ENCODE data around the gene OR5D16.

Gene OR5D16

GRCh38 chr11:55838452-55838851 is at the start of gene OR5D16:
Gene OR5D16 (plus strand): TSS chr11:55838752. CDS start chr11:55838752, 0 bp downstream.
- TF ChIP-seq CTCF (IDR thresholded peaks at IDR 0.05; ENCODE audit: control extremely low read depth, extremely low read depth, low read depth, missing control alignments) = no peak
- ChIA-PET POLR2A (no interaction called here), CTCF (no interaction called here)
- no peak for DNase-seq (ENCODE audit: extremely low spot score)

GRCh38 chr11:55791606-55792005 is 46.9 kb upstream of the OR5D16 start:
- POLR2A ChIA-PET = no interaction called here
- CTCF ChIA-PET = no interaction called here
- DNase-seq (ENCODE audit: extremely low spot score) = no peak
- TF ChIP-seq CTCF (IDR thresholded peaks at IDR 0.05; ENCODE audit: control extremely low read depth, extremely low read depth, low read depth, missing control alignments) = no peak

- no peak for TF ChIP-seq CTCF (IDR thresholded peaks at IDR 0.05; ENCODE audit: control extremely low read depth, extremely low read depth, low read depth, missing control alignments)
- ChIA-PET CTCF (no interaction called here), POLR2A (no interaction called here)
Measured at GRCh38 chr11:55793321-55793720, 45.2 kb upstream of the OR5D16 start.

GRCh38 chr11:55795256-55795655 is 43.3 kb upstream of the OR5D16 start, which contains the start of gene OR5D14:
Gene OR5D14 (plus strand): TSS chr11:55795556. CDS start chr11:55795556, 0 bp downstream.
- POLR2A ChIA-PET = no interaction called here
- TF ChIP-seq CTCF (IDR thresholded peaks at IDR 0.05; ENCODE audit: control extremely low read depth, extremely low read depth, low read depth, missing control alignments) = no peak
- CTCF ChIA-PET = no interaction called here
- DNase-seq (ENCODE audit: extremely low spot score) = no peak

More at GRCh38 chr11:55793321-55793720, 45.2 kb upstream of the OR5D16 start:
- no peak for DNase-seq (ENCODE audit: extremely low spot score)

- no peak for TF ChIP-seq CTCF (IDR thresholded peaks at IDR 0.05; ENCODE audit: control extremely low read depth, extremely low read depth, low read depth, missing control alignments)
- ChIA-PET CTCF (no interaction called here), POLR2A (no interaction called here)
- DNase-seq (ENCODE audit: extremely low spot score) = no peak
Measured at GRCh38 chr11:55806248-55806647, 32.3 kb upstream of the OR5D16 start.

GRCh38 chr11:55811067-55811466 is 27.5 kb upstream of the OR5D16 start, which contains the start of gene OR5L1:
Gene OR5L1 (plus strand): TSS chr11:55811367. CDS start chr11:55811467, 100 bp downstream.
- CTCF ChIA-PET = no interaction called here
- DNase-seq (ENCODE audit: extremely low spot score) = no peak
- no peak for TF ChIP-seq CTCF (IDR thresholded peaks at IDR 0.05; ENCODE audit: control extremely low read depth, extremely low read depth, low read depth, missing control alignments)
- POLR2A ChIA-PET = no interaction called here

GRCh38 chr11:55819330-55819729 is 19.2 kb upstream of the OR5D16 start, which contains the start of gene OR5D18:
Gene OR5D18 (plus strand): TSS chr11:55819630. CDS start chr11:55819630, 0 bp downstream.
- DNase-seq (ENCODE audit: extremely low spot score) = no peak
- TF ChIP-seq CTCF (IDR thresholded peaks at IDR 0.05; ENCODE audit: control extremely low read depth, extremely low read depth, low read depth, missing control alignments) = no peak
- ChIA-PET POLR2A (no interaction called here), CTCF (no interaction called here)

Data from GM10248 (cell line).